Esophagus squamous epithelium (tissue), 5 donors: ENCODE results near the gene EVX2. TPM values are rescaled to one million over a fixed set of nuclear protein-coding genes. Genes with fewer than 3 reads are reported as not detected.

Experiments used
- DNase-seq: peaks from one replicate; lab custom pipeline; 2025; lab: John Stamatoyannopoulos, UW
- H3K27ac ChIP-seq, 4 donors: fragments of 200-600 bp; sonication (generic); one replicate each; pipeline ENCODE4 v1.5.1; 2016 to 2019; ENCODE audit warnings: mild to moderate bottlenecking in 1 of 4
- H3K27me3 ChIP-seq, 4 donors: fragments of 200-600 bp; sonication (generic); 1 replicate in 3 of 4; 2 replicates in 1 of 4; pipeline versions ENCODE4 v1.5.1 to v1.6.0; 2017 to 2021; ENCODE audit warnings: antibody characterized with exemption in 1 of 4
- H3K36me3 ChIP-seq, 3 donors: fragments of 200-600 bp; sonication (generic); one replicate each; pipeline ENCODE4 v1.5.1; 2016 to 2019
- H3K4me1 ChIP-seq, 3 donors: fragments of 200-600 bp; sonication (generic); one replicate each; pipeline ENCODE4 v1.5.1; 2017 to 2019
- H3K4me3 ChIP-seq, 4 donors: fragments of 200-600 bp; sonication (generic); 1 replicate in 3 of 4; 2 replicates in 1 of 4; pipeline ENCODE4 v1.5.1; 2016 to 2019; ENCODE audit warnings: mild to moderate bottlenecking in 2 of 4, moderate library complexity in 1 of 4
- H3K9me3 ChIP-seq, 3 donors: fragments of 200-600 bp; sonication (generic); one replicate each; pipeline ENCODE4 v1.5.1; 2016 to 2019
- CTCF ChIP-seq, 6 experiments: fragments of 450-650 bp in 4 of 6; fragments of 200-600 bp in 2 of 6; sonication (generic) in 2 of 6; IDR thresholded peaks; one replicate each; pipeline ENCODE4 v1.5.1; 2016 to 2019; ENCODE audit warnings: antibody characterized with exemption in 6 of 6, mild to moderate bottlenecking in 4 of 6, moderate library complexity in 4 of 6
- POLR2A ChIP-seq, 4 donors: fragments of 450-650 bp; IDR thresholded peaks; one replicate each; pipeline ENCODE4 v1.6.1; 2017; ENCODE audit warnings: antibody characterized with exemption in 4 of 4, mild to moderate bottlenecking in 4 of 4, moderate library complexity in 3 of 4
- WGBS, 2 donors: methylation state at CpG; one replicate each; pipeline ENCODE4 v1.1.5; 2018; 5-methylcytosine and 5-hydroxymethylcytosine counted together
- intact Hi-C: fragments of 100-400 bp; cut with DNase I; formaldehyde crosslinking; loops from one replicate; pipeline ENCODE4 v1.15.0; 2022
- total RNA-seq, 4 donors: library from RNA; depleted of rRNA; stranded (reverse); fragments of >200 nt; gene quantifications; one replicate each; pipeline ENCODE4 v1.1.0, GENCODE V29; 2016
- donor health status: DM: yes; HTN: yes; CAD: no.

The EVX2 gene
- total RNA-seq, 4 donors from 2014 or later, result not detected

- WGBS, 2 donors, result 40 to 50% methylated on average over 3 of the region's 3 CpGs
Observed at GRCh38 chr2:176039375-176039774, 44.4 kb downstream of the EVX2 start.

DNA sequence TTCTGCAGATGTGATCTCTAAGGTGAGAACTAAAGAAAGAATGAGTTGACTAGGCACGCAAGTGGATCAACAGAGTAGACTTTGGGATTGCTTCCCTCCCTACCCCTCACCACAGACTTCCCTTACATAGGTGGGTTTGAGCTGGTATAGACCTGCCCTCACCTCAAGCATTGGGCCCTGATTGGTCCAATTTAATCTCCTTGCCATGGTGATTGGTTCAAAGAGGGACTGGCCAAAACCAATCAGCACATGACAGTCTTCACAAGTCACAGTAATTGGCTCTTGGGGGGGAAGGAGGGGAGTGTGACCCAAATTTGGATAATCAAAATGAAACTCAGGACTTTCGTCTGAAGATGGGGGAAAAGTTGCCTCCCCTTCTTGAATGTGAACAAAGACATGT, 45.1 kb downstream of the EVX2 start:
- no peaks in the 10 kb centered on the region for H3K4me1 ChIP-seq
- H3K27ac ChIP-seq, result no peak overlapping the region
- peaks cover 0 to 28% (median 0%) of the 10 kb centered on the region in 4 donors for H3K27me3 ChIP-seq
- WGBS, 2 donors, result 63 to 75% methylated on average over 2 of the region's 2 CpGs
- no peak for DNase-seq
- TF ChIP-seq POLR2A (IDR thresholded peaks at IDR 0.05), result no peak
- no peak for TF ChIP-seq CTCF (IDR thresholded peaks at IDR 0.05)
- no peak overlapping the region for H3K4me3 ChIP-seq
- H3K36me3 ChIP-seq, result no peaks in the 10 kb centered on the region
- H3K9me3 ChIP-seq, result no peaks in the 10 kb centered on the region
- intact Hi-C loops, result no loop called here

More at GRCh38 chr2:176039375-176039774, 44.4 kb downstream of the EVX2 start:
- Histone ChIP-seq H3K36me3 (no peaks in the 10 kb centered on the region), H3K4me3 (no peak overlapping the region), H3K27me3 (peaks cover 0 to 26% (median 0%) of the 10 kb centered on the region in 4 donors), H3K4me1 (no peaks in the 10 kb centered on the region), H3K27ac (no peak overlapping the region), H3K9me3 (no peaks in the 10 kb centered on the region)
- intact Hi-C loops, result no loop called here
- TF ChIP-seq POLR2A (IDR thresholded peaks at IDR 0.05) (no peak), CTCF (IDR thresholded peaks at IDR 0.05) (no peak)
- no peak for DNase-seq

DNA sequence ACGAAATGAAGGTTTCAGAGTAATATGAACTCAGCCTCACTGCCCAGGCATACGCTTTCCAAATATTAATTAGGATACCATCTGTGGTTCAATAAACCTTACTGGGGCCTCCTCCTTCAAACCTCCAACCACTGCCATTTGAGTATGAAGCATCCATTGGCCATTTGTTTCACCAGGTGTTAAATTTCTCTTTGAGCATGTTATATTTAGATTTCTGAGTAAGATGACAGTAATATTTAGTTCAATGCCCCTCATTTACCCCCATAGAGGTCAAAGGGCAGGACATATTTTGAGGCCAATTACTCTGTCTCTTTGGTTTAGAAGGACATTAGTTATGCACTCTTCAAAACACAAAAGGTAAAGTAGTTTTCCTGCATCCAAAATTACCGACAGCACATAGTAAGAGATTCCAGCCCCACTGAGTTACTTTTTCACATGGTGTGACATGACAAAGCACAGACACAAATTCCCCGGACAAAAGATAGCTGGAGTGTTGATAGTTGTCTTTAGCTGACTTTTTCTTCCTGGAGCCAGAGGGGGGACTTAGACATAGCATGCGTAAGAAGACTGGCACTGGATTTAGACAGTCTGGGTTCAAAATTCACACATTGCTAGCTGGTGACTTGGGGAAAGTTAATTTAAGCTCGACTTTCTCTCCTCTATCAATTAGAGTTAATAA, 48.6 kb downstream of the EVX2 start:
- Histone ChIP-seq H3K27ac (no peak overlapping the region), H3K4me3 (no peak overlapping the region), H3K27me3 (peaks cover 0 to 23% (median 0%) of the 10 kb centered on the region in 4 donors), H3K9me3 (no peaks in the 10 kb centered on the region), H3K4me1 (no peaks in the 10 kb centered on the region), H3K36me3 (no peaks in the 10 kb centered on the region)
- intact Hi-C loops, result no loop called here
- TF ChIP-seq CTCF (IDR thresholded peaks at IDR 0.05) (no peak), POLR2A (IDR thresholded peaks at IDR 0.05) (no peak)
- DNase-seq, result no peak
- WGBS, 2 donors, result 67 to 75% methylated on average over 6 of the region's 6 CpGs

DNA sequence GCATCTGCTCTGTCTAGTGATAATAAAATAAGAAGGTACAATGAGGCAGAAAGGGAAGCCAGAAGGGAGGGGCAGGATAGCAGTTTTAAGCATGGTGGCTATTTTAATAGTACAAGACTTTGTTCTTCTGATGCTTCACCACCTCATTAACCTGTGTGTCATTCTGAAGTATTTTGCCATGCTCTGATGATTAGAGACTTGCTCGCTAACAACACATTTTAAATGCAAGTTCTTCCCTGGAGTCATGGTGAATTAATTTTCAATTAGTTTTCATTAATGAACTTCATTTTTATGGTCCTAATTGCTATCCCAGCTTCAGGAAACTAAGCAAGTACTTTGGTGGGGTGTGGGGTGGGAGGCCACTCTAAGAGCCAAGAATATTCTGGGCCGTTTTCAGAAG, 56.0 kb downstream of the EVX2 start:
- intact Hi-C loops, result no loop called here
- 56 to 59% methylated on average over 2 of the region's 2 CpGs for WGBS, 2 donors
- Histone ChIP-seq H3K9me3 (no peaks in the 10 kb centered on the region), H3K36me3 (no peaks in the 10 kb centered on the region), H3K4me3 (no peak overlapping the region), H3K4me1 (no peaks in the 10 kb centered on the region), H3K27me3 (peaks cover 0 to 54% (median 0%) of the 10 kb centered on the region in 4 donors), H3K27ac (no peak overlapping the region)
- no peak for DNase-seq
- TF ChIP-seq CTCF (IDR thresholded peaks at IDR 0.05) (no peak), POLR2A (IDR thresholded peaks at IDR 0.05) (no peak)

Other genes starting within 250 kb of the EVX2 start
- gene LNPK, start 81.7 kb downstream of the EVX2 start, total RNA-seq, result 10 to 100 TPM; 16.3 to 23.5 (median 19.6) TPM
- not detected for gene HOXD13, start 8.8 kb upstream of the EVX2 start, total RNA-seq
- not detected for gene HOXD12, start 15.8 kb upstream of the EVX2 start, total RNA-seq
- not detected for gene HOXD11, start 23.3 kb upstream of the EVX2 start, total RNA-seq
- under 1 TPM in 2 of 4 donors, not detected in 2; 0.22 to 0.38 TPM for gene HOXD10, start 32.8 kb upstream of the EVX2 start, total RNA-seq
- 1 to 10 TPM in 1 of 4 donors, under 1 TPM in 1, not detected in 2; 0.61 to 3.4 TPM for gene HOXD9, start 38.8 kb upstream of the EVX2 start, total RNA-seq
- gene HOXD8, start 45.7 kb upstream of the EVX2 start, total RNA-seq, result 1 to 10 TPM in 3 of 4 donors, not detected in 1; 1.2 to 4.6 (median 1.2) TPM
- 1 to 10 TPM in 1 of 4 donors, under 1 TPM in 1, not detected in 2; 0.31 to 2.5 TPM for gene HOXD4, start 67.6 kb upstream of the EVX2 start, total RNA-seq
- 1 to 10 TPM in 2 of 4 donors, under 1 TPM in 1, not detected in 1; 0.40 to 2.9 (median 1.5) TPM for gene HOXD3, start 73.3 kb upstream of the EVX2 start, total RNA-seq
- gene HOXD1, start 104.7 kb upstream of the EVX2 start, total RNA-seq, result under 1 TPM in 1 of 4 donors, not detected in 3; 0.19 TPM
- 10 to 100 TPM; 28.4 to 43.5 (median 36.6) TPM for gene MTX2, start 185.5 kb upstream of the EVX2 start, total RNA-seq